Measurements from ENCODE around the gene REPIN1.

- no peak for TF ChIP-seq EZH2 (IDR thresholded peaks at IDR 0.05)
- TF ChIP-seq POLR2AphosphoS5 (IDR thresholded peaks at IDR 0.05; ENCODE audit: borderline replicate concordance, low read depth, low read length) = no peak
- no peak for TF ChIP-seq FOXP2 (optimal IDR thresholded peaks at IDR 0.05; ENCODE audit: control extremely low read depth, extremely low read length, insufficient read depth)
Measured at GRCh38 chr7:150385302-150385723, 16.7 kb downstream of the REPIN1 start.

Measured in SK-N-MC (cell line).